ENCODE measurements around the gene C5. TPM values are rescaled to one million over a fixed set of nuclear protein-coding genes. Genes with fewer than 3 reads are reported as not detected.
"Not testable (repeated sequence)": the region's sequence is repeated elsewhere in the genome, so short reads cannot be mapped to it uniquely, and the experiment has no call there.

C5 gene
- 6.0 and 8.2 TPM in 2 replicates for polyA plus RNA-seq (2013)

DNA sequence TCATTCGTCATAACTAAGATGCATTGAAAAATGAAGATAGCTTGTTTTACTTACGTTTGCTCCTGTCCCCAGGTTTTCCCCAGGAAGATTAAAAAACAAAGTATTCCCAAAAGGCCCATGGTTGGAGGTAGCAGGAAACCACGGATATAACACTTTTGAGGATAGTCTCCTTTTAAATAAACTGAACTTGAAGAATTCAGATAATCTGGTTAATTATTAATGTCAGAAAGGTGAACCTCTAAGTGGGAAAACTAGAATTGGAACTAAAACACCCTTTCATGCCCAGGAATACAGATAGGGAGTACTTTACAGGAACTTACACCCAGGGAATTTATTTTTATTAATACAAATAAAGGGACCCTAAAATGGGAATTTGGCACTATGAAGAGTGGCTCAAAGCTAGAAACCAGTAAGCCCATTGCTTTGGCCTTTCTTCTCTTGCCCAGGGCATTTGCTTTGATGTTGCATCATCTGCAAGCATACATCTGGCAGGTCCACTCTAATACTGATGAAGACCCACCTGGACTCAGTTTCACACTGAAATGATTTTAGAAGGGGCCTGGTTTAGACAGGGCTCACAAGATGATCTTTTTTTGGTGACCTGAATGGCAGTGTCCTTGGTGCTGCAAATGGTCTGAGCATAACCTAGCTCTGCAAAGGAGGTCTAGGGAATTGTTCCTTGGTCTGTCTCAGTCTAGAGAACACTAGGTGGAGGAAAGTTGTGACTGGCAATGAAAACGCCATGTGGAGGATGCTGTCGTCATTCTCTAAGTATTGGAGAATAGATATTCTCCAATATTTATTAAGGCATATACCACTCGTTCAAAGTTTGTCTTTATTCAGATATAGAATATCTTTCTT lies at the start of gene C5:
Gene C5 (minus strand): TSS at position 148 of the 861 bp plus-strand sequence. CDS start 29 bp downstream, at position 119.
- Histone ChIP-seq H3K4me2 (ENCODE audit: low read length) (no peak within 1 kb of the TSS), H3K9ac (ENCODE audit: low read length) (no peak within 1 kb of the TSS), H3K36me3 (ENCODE audit: control insufficient read depth in 1 of 2, insufficient read depth in 2 of 2, low read length in 2 of 2) (peaks cover 0 to 1% of the 10 kb centered on the region in 2 experiments), H4K12ac (ENCODE audit: low read depth, low read length) (no peak within 1 kb of the TSS), H3K9me3 (ENCODE audit: insufficient read depth, low read depth, low read length) (no peaks in the 10 kb centered on the region), H3K4me3 (ENCODE audit: low read depth, low read length) (no peak within 1 kb of the TSS), H3K18ac (ENCODE audit: low read length) (no peak within 1 kb of the TSS), H2AK5ac (ENCODE audit: low read length) (no peak within 1 kb of the TSS), H2BK12ac (ENCODE audit: low read length) (no peak within 1 kb of the TSS), H4K8ac (ENCODE audit: low read depth, low read length) (no peak within 1 kb of the TSS), H3K4ac (ENCODE audit: low read depth, low read length) (no peak within 1 kb of the TSS), H2BK5ac (ENCODE audit: low read depth, low read length, poor library complexity) (no peak within 1 kb of the TSS), H3K27me3 (ENCODE audit: insufficient read depth, low read length) (no peaks in the 10 kb centered on the region), H3K79me1 (ENCODE audit: low read length) (no peaks in the 10 kb centered on the region), H3K4me1 (ENCODE audit: control insufficient read depth in 1 of 2, insufficient read depth in 2 of 2, low read length in 2 of 2) (peaks cover 0 to 2% of the 10 kb centered on the region in 2 experiments), H3K14ac (ENCODE audit: low read length) (no peak within 1 kb of the TSS), H3K27ac (ENCODE audit: low read depth, low read length) (no peak within 1 kb of the TSS), H3K23ac (ENCODE audit: low read length) (no peak within 1 kb of the TSS), H3K79me2 (ENCODE audit: control insufficient read depth, insufficient read depth, low read length, poor library complexity) (no peaks in the 10 kb centered on the region), H4K91ac (ENCODE audit: low read depth, low read length) (no peak within 1 kb of the TSS), H2AFZ (ENCODE audit: insufficient read depth, low read length, poor library complexity) (no peak within 1 kb of the TSS), H2BK120ac (ENCODE audit: insufficient read depth, low read length, poor library complexity) (no peak within 1 kb of the TSS)
- WGBS (ENCODE audit: extremely low coverage, insufficient coverage, insufficient read length), result no CpG with 5 or more reads among the region's 6 CpGs
- DNase-seq, result no peak

- H2AFZ ChIP-seq (ENCODE audit: insufficient read depth, low read length, poor library complexity), result no peak overlapping the region
Measured at GRCh38 chr9:121098567-121099198, 48.6 kb upstream of the C5 start.

GRCh38 chr9:121095057-121095456 lies 45.0 kb upstream of the C5 start:
- no peak overlapping the region for H3K14ac ChIP-seq (ENCODE audit: low read length)
- no peak for DNase-seq
- H4K12ac ChIP-seq (ENCODE audit: low read depth, low read length), result no peak overlapping the region
- H3K4me3 ChIP-seq (ENCODE audit: low read depth, low read length), result no peak overlapping the region
- no peak overlapping the region for H3K23ac ChIP-seq (ENCODE audit: low read length)
- H4K91ac ChIP-seq (ENCODE audit: low read depth, low read length), result no peak overlapping the region
- H2BK120ac ChIP-seq (ENCODE audit: insufficient read depth, low read length, poor library complexity), result no peak overlapping the region
- no peak overlapping the region for H2BK12ac ChIP-seq (ENCODE audit: low read length)
- H3K79me1 ChIP-seq (ENCODE audit: low read length), result no peaks in the 10 kb centered on the region
- H3K9me3 ChIP-seq (ENCODE audit: insufficient read depth, low read depth, low read length), result no peaks in the 10 kb centered on the region
- H3K36me3 ChIP-seq (ENCODE audit: control insufficient read depth in 1 of 2, insufficient read depth in 2 of 2, low read length in 2 of 2), result no peaks in the 10 kb centered on the region
- no peak overlapping the region for H3K4ac ChIP-seq (ENCODE audit: low read depth, low read length)
- no peak overlapping the region for H2AK5ac ChIP-seq (ENCODE audit: low read length)
- no peak overlapping the region for H4K8ac ChIP-seq (ENCODE audit: low read depth, low read length)
- H3K9ac ChIP-seq (ENCODE audit: low read length), result no peak overlapping the region
- no peak overlapping the region for H2AFZ ChIP-seq (ENCODE audit: insufficient read depth, low read length, poor library complexity)
- H3K18ac ChIP-seq (ENCODE audit: low read length), result no peak overlapping the region
- H3K4me2 ChIP-seq (ENCODE audit: low read length), result no peak overlapping the region
- H3K27ac ChIP-seq (ENCODE audit: low read depth, low read length), result no peak overlapping the region
- H3K79me2 ChIP-seq (ENCODE audit: control insufficient read depth, insufficient read depth, low read length, poor library complexity), result no peaks in the 10 kb centered on the region
- no peaks in the 10 kb centered on the region for H3K27me3 ChIP-seq (ENCODE audit: insufficient read depth, low read length)
- no peak overlapping the region for H2BK5ac ChIP-seq (ENCODE audit: low read depth, low read length, poor library complexity)
- H3K4me1 ChIP-seq (ENCODE audit: control insufficient read depth in 1 of 2, insufficient read depth in 2 of 2, low read length in 2 of 2), result no peaks in the 10 kb centered on the region

More at GRCh38 chr9:121098567-121099198, 48.6 kb upstream of the C5 start:
- H2AK5ac ChIP-seq (ENCODE audit: low read length), result no peak overlapping the region
- H2BK12ac ChIP-seq (ENCODE audit: low read length), result no peak overlapping the region
- no peak overlapping the region for H3K4ac ChIP-seq (ENCODE audit: low read depth, low read length)
- no peaks in the 10 kb centered on the region for H3K4me1 ChIP-seq (ENCODE audit: control insufficient read depth in 1 of 2, insufficient read depth in 2 of 2, low read length in 2 of 2)
- no peaks in the 10 kb centered on the region for H3K27me3 ChIP-seq (ENCODE audit: insufficient read depth, low read length)
- no peak overlapping the region for H3K9ac ChIP-seq (ENCODE audit: low read length)
- no peak for DNase-seq
- no peaks in the 10 kb centered on the region for H3K9me3 ChIP-seq (ENCODE audit: insufficient read depth, low read depth, low read length)
- no CpG with 5 or more reads among the region's 5 CpGs for WGBS (ENCODE audit: extremely low coverage, insufficient coverage, insufficient read length)
- no peak overlapping the region for H3K18ac ChIP-seq (ENCODE audit: low read length)
- no peak overlapping the region for H2BK5ac ChIP-seq (ENCODE audit: low read depth, low read length, poor library complexity)
- no peaks in the 10 kb centered on the region for H3K36me3 ChIP-seq (ENCODE audit: control insufficient read depth in 1 of 2, insufficient read depth in 2 of 2, low read length in 2 of 2)
- no peaks in the 10 kb centered on the region for H3K79me1 ChIP-seq (ENCODE audit: low read length)
- H3K14ac ChIP-seq (ENCODE audit: low read length), result no peak overlapping the region
- no peak overlapping the region for H3K23ac ChIP-seq (ENCODE audit: low read length)
- H3K4me3 ChIP-seq (ENCODE audit: low read depth, low read length), result no peak overlapping the region
- H3K4me2 ChIP-seq (ENCODE audit: low read length), result no peak overlapping the region
- no peak overlapping the region for H4K8ac ChIP-seq (ENCODE audit: low read depth, low read length)
- H3K79me2 ChIP-seq (ENCODE audit: control insufficient read depth, insufficient read depth, low read length, poor library complexity), result no peaks in the 10 kb centered on the region
- no peak overlapping the region for H2BK120ac ChIP-seq (ENCODE audit: insufficient read depth, low read length, poor library complexity)
- H3K27ac ChIP-seq (ENCODE audit: low read depth, low read length), result no peak overlapping the region
- no peak overlapping the region for H4K12ac ChIP-seq (ENCODE audit: low read depth, low read length)
- no peak overlapping the region for H4K91ac ChIP-seq (ENCODE audit: low read depth, low read length)

DNA sequence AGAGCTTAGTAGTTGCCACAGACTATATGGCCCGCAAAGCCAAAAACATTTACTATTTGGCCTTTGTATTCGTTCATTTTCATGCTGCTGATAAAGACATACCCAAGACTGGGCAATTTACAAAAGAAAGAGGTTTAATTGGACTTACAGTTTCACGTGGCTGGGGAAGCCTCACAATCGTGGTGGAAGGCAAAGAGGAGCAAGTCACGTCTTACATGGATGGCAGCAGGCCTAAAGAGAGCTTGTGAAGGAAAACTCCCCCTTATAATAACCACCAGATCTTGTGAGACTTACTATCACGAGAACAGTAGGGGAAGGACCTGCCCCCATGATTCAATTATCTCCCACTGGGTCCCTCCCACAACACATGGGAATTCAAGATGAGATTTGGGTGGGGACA lies 40.7 kb upstream of the C5 start:
- H3K27me3 ChIP-seq (ENCODE audit: insufficient read depth, low read length); H2BK12ac ChIP-seq (ENCODE audit: low read length); H4K8ac ChIP-seq (ENCODE audit: low read depth, low read length); H3K79me1 ChIP-seq (ENCODE audit: low read length); H3K4me3 ChIP-seq (ENCODE audit: low read depth, low read length); H4K12ac ChIP-seq (ENCODE audit: low read depth, low read length); DNase-seq; H3K23ac ChIP-seq (ENCODE audit: low read length); H2AFZ ChIP-seq (ENCODE audit: insufficient read depth, low read length, poor library complexity); H3K9me3 ChIP-seq (ENCODE audit: insufficient read depth, low read depth, low read length); H3K27ac ChIP-seq (ENCODE audit: low read depth, low read length); H3K4me2 ChIP-seq (ENCODE audit: low read length); H3K9ac ChIP-seq (ENCODE audit: low read length); H2BK5ac ChIP-seq (ENCODE audit: low read depth, low read length, poor library complexity); H3K79me2 ChIP-seq (ENCODE audit: control insufficient read depth, insufficient read depth, low read length, poor library complexity); H2AK5ac ChIP-seq (ENCODE audit: low read length); H3K4ac ChIP-seq (ENCODE audit: low read depth, low read length); H3K36me3 ChIP-seq (ENCODE audit: control insufficient read depth in 1 of 2, insufficient read depth in 2 of 2, low read length in 2 of 2); H4K91ac ChIP-seq (ENCODE audit: low read depth, low read length); H3K4me1 ChIP-seq (ENCODE audit: control insufficient read depth in 1 of 2, insufficient read depth in 2 of 2, low read length in 2 of 2); H2BK120ac ChIP-seq (ENCODE audit: insufficient read depth, low read length, poor library complexity); H3K18ac ChIP-seq (ENCODE audit: low read length); H3K14ac ChIP-seq (ENCODE audit: low read length): not testable (repeated sequence)
- WGBS (ENCODE audit: extremely low coverage, insufficient coverage, insufficient read length), result no CpG with 5 or more reads among the region's 6 CpGs

All from trophoblast cell (in vitro differentiated cells and primary cell).